Ovary (tissue), 9 donors: Measurements from ENCODE around the gene MPP1. TPM values are rescaled to one million over a fixed set of nuclear protein-coding genes. Genes with fewer than 3 reads are reported as not detected.

Experiments
- DNase-seq, 5 donors: peaks; one replicate each; pipeline ENCODE4 v3.0.0-alpha.2; 2019 to 2020
- H3K27ac ChIP-seq, 2 donors: fragments of 200-600 bp; one replicate each; pipeline versions ENCODE4 v1.5.1 to v1.8.0; 2019 to 2022
- H3K27me3 ChIP-seq: fragments of 200-600 bp; one replicate; pipeline ENCODE4 v1.8.0; 2022
- H3K36me3 ChIP-seq: fragments of 200-600 bp; sonication (generic); one replicate; pipeline ENCODE4 v1.5.1; 2019
- H3K4me1 ChIP-seq: one replicate; pipeline ENCODE4 v1.8.1; 2013; ENCODE audit warnings: mild to moderate bottlenecking, moderate library complexity; ENCODE audit not compliant: insufficient read depth
- H3K4me3 ChIP-seq: fragments of 200-600 bp; sonication (generic); one replicate; pipeline ENCODE4 v1.5.1; 2017
- H3K9me3 ChIP-seq, 2 donors: fragments of 200-600 bp in 1 of 2; sonication (generic) in 1 of 2; one replicate each; pipeline versions ENCODE4 v1.5.1 to v1.8.1; 2013 to 2019; ENCODE audit warnings: mild to moderate bottlenecking in 1 of 2, moderate library complexity in 1 of 2
- CTCF ChIP-seq, 3 donors: fragments of 450-650 bp in 2 of 3; fragments of 200-600 bp in 1 of 3; IDR thresholded peaks; one replicate each; pipeline versions ENCODE4 v1.5.1 to v1.8.0; 2016 to 2022; ENCODE audit warnings: antibody characterized with exemption in 3 of 3, mild to moderate bottlenecking in 1 of 3
- EP300 ChIP-seq: sonication (generic); formaldehyde crosslinking; IDR thresholded peaks from one replicate; pipeline ENCODE4 v1.6.1; 2017; ENCODE audit warnings: antibody characterized with exemption
- POLR2A ChIP-seq: fragments of 450-650 bp; IDR thresholded peaks from one replicate; pipeline ENCODE4 v1.6.1; 2017; ENCODE audit warnings: antibody characterized with exemption, mild to moderate bottlenecking, moderate library complexity
- WGBS, 3 donors: extraction: QIAGEN DNeasy Blood & Tissue Kit in 1 of 3; methylation state at CpG; one replicate each; pipeline versions ENCODE4 v1.1.5 to v1.1.7; 2013 to 2017; 5-methylcytosine and 5-hydroxymethylcytosine counted together
- intact Hi-C, 4 donors: fragments of 100-400 bp; cut with DNase I; formaldehyde crosslinking; loops; one replicate each; pipeline versions ENCODE4 v1.11.0 to v1.15.1; 2022 to 2023
- polyA plus RNA-seq, 2 donors: library from polyadenylated mRNA; stranded (reverse); fragments of 200-250 nt in 1 of 2; fragments of 350-450 nt in 1 of 2; fragmentation: Illumina TruSeq in 1 of 2; extraction: RNeasy Lipid Tissue Mini Kit (QIAGEN cat#74804) in 1 of 2; gene quantifications; one replicate each; pipeline ENCODE4 v1.2.3, GENCODE V29; 2013 to 2014
- total RNA-seq, 7 donors: library from RNA; depleted of rRNA in 2 of 7; stranded (reverse); fragments of >200 nt in 2 of 7; fragmentation: NEBNext Ultra II Directional in 3 of 7; extraction: Animal tissue kit (Norgen Biotek cat#: 25700) in 3 of 7; gene quantifications; one replicate each; pipeline versions ENCODE4 v1.1.0 to v1.2.4, GENCODE V29; 2016 to 2023
- donor health status: DM: no; HTN: no; CAD: no; lungs with moderate emphysema.
- donor health status: DM: no; HTN: no; CAD: no.
- donor health status: Bipolar disorder and iron deficiency.
- donor health status: DM: yes; HTN: yes; CAD: no.
- donor health status: DM: no; HTN: no; CAD: no.
- donor health status: DM: yes; HTN: yes; CAD: no.

Gene MPP1
- total and polyA plus RNA-seq, 9 donors = 9.2 to 46.9 (median 16.2) TPM

- Histone ChIP-seq H3K27ac (no peak overlapping the region), H3K27me3 (no peaks in the 10 kb centered on the region), H3K4me1 (no peaks in the 10 kb centered on the region), H3K36me3 (no peaks in the 10 kb centered on the region), H3K4me3 (no peak overlapping the region), H3K9me3 (no peaks in the 10 kb centered on the region)
- WGBS, 3 donors = 69 to 71% (median 69%) methylated on average over 14 to 15 of the region's 15 CpGs
- intact Hi-C loops = no loop called here
- DNase-seq = no peak
- no peak for TF ChIP-seq EP300
- no peak for TF ChIP-seq CTCF (IDR thresholded peaks at IDR 0.05)
- TF ChIP-seq POLR2A = no peak
These were observed 29.6 kb downstream of the MPP1 start for GRCh38 chrX:154775419-154776349.

- Histone ChIP-seq H3K9me3 (no peaks in the 10 kb centered on the region), H3K4me1 (no peaks in the 10 kb centered on the region)
- WGBS, 3 donors = 68 to 75% (median 75%) methylated on average over 5 of the region's 5 CpGs
These were observed 30.7 kb downstream of the MPP1 start for GRCh38 chrX:154774622-154775021.

GRCh38 chrX:154762537-154763296 is 42.6 kb downstream of the MPP1 start, which contains the start of gene DKC1:
DKC1 (plus strand) TSS chrX:154762864; CDS start chrX:154762966, 102 bp downstream.
- H3K27ac ChIP-seq = peak within 1 kb of the TSS in 1 of 2 donors; percentile 63
- peak within 1 kb of the TSS; percentile 46 for H3K4me3 ChIP-seq
- H3K27me3 ChIP-seq = no peaks in the 10 kb centered on the region
- DNase-seq = peak; percentile 94 to 97 (median 95)
- H3K36me3 ChIP-seq = no peaks in the 10 kb centered on the region
- no peaks in the 10 kb centered on the region for H3K4me1 ChIP-seq
- H3K9me3 ChIP-seq = no peaks in the 10 kb centered on the region
- WGBS, 3 donors = 29 to 52% (median 40%) methylated on average over 81 to 84 of the region's 84 CpGs
- no peak for TF ChIP-seq EP300
- no peak for TF ChIP-seq POLR2A
- TF ChIP-seq CTCF (IDR thresholded peaks at IDR 0.05) = no peak
- intact Hi-C loops = no loop called here

More at GRCh38 chrX:154774622-154775021, 30.7 kb downstream of the MPP1 start:
- intact Hi-C loops = no loop called here
- H3K27me3 ChIP-seq = no peaks in the 10 kb centered on the region
- no peaks in the 10 kb centered on the region for H3K36me3 ChIP-seq
- no peak overlapping the region for H3K4me3 ChIP-seq
- TF ChIP-seq EP300 = no peak
- no peak for TF ChIP-seq POLR2A
- TF ChIP-seq CTCF (IDR thresholded peaks at IDR 0.05) = no peak
- DNase-seq = no peak
- H3K27ac ChIP-seq = no peak overlapping the region

GRCh38 chrX:154761977-154762536 is 43.2 kb downstream of the MPP1 start:
- H3K9me3 ChIP-seq = no peaks in the 10 kb centered on the region
- intact Hi-C loops = no loop called here
- WGBS, 3 donors = 40 to 54% (median 41%) methylated on average over 11 of the region's 11 CpGs
- peak in 3 of 5 donors; percentile 26 to 33 (median 32) for DNase-seq
- no peaks in the 10 kb centered on the region for H3K4me1 ChIP-seq
- TF ChIP-seq POLR2A (no peak), EP300 (no peak), CTCF (IDR thresholded peaks at IDR 0.05) (no peak)
- H3K27me3 ChIP-seq = no peaks in the 10 kb centered on the region
- H3K4me3 ChIP-seq = peak overlapping the region; percentile 46
- no peak overlapping the region for H3K27ac ChIP-seq
- no peaks in the 10 kb centered on the region for H3K36me3 ChIP-seq
